T47D (cell line): Measurements from ENCODE around the gene COL10A1.
A peak's percentile ranks its signal among the peaks of the same experiment; 100 is the strongest.
"Not testable (repeated sequence)": the region's sequence is repeated elsewhere in the genome, so short reads cannot be mapped to it uniquely, and the experiment has no call there.

Source experiments
- DNase-seq, 2 experiments: peaks; one replicate each; pipeline versions ENCODE4 v3.0.0 to v3.0.0-alpha.2; 2011 to 2012; ENCODE audit warnings: low read depth in 1 of 2, low spot score in 1 of 2
- JUND ChIP-seq: IDR thresholded peaks from 2 replicates; pipeline ENCODE4 v1.6.1; 2012; ENCODE audit warnings: low read depth
- in situ Hi-C: cut with HindIII; loops from 2 replicates; pipeline ENCODE4 v1.10.0; 2016; ENCODE audit warnings: low sequenced_read_pairs, low pct_unique_long_range_greater_than_20kb

The COL10A1 gene

DNA sequence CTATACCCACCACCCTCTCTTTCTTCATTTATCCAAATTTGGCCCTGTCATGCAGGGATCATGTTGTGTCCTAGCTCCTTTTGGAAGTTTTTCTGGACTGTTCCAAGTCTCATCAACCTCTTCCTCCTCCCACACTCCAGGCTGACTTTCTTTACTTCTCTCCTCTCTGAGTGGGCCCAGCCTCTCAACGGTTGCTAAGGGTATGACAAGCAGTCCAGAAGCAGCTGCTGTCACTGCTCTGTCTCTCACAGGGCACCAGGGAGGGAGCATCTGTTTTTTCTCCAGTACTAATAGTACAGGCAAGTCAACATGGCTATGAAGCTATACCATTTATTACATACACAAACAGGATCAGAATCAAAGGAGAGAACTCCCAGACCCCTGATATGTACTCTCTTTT is 17.1 kb downstream of the COL10A1 start:
- in situ Hi-C loops = no loop called here
- DNase-seq = no peak
- no peak for TF ChIP-seq JUND

GRCh38 chr6:116106146-116106545 is 19.8 kb downstream of the COL10A1 start:
- in situ Hi-C loops = no loop called here
- TF ChIP-seq JUND = no peak
- DNase-seq = no peak

GRCh38 chr6:116105247-116105646 is 20.7 kb downstream of the COL10A1 start:
- in situ Hi-C loops = no loop called here
- no peak for TF ChIP-seq JUND
- DNase-seq = no peak

DNA sequence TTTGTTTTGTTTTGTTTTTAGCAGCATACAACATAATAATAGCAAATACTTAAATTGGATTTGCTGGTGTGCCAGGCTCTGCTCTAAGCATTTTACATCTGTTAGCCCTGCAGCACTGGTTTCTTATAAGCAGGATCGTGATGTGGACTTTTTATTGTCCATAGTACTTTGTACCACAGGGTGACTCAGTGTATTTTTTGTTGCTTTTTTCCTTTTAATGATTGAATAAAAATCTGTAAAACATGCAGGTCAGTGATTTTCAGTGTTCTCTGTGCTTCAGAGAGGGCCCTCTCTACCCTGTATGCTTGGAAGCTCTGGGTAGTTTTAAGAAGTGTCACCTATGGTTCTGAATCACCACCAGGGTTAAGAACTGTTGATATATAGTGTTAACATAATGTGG is 21.3 kb downstream of the COL10A1 start:
- no peak for TF ChIP-seq JUND
- DNase-seq = no peak
- in situ Hi-C loops = no loop called here

DNA sequence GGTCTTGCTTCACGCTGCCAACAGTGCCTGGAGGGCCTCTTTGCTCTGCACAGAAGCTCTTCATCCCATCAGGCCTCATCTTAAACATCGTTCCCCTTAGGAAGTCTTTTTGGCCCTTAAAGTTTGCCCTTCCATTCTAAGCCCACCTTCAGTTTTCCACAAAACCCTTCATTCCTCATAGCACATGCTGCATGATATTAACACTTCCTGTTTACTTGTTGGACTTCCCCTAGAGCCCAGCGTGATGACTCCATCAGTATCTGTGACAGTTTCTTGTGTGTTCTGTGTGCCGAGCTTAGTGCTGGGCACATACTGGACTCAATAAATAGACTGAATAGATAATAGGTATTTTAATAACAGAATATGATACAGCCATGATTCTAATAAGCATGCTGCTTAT is 23.1 kb downstream of the COL10A1 start:
- DNase-seq = no peak
- no peak for TF ChIP-seq JUND
- in situ Hi-C loops = no loop called here

GRCh38 chr6:116101790-116102189 is 24.1 kb downstream of the COL10A1 start:
- no peak for TF ChIP-seq JUND
- in situ Hi-C loops = no loop called here
- no peak for DNase-seq

DNA sequence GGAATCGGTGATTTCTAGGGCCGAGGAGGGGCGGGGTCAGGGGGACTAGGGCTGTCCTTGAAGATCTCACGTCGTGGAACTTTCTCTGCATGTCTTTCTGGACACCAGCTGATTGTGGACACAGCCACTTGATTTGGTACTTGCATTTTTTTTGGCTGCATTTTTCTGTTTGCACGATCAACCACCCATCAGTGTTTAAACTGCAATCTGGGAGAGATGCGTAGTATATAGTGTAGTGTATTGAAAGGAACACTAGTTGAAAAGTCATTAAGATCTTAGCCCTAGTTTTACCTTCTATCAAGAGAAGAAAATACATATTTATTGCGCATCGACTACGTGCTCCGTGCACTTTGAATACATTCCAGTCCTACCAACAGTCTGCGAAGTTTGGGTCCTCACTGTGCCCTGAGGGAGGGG is 24.6 kb downstream of the COL10A1 start:
- in situ Hi-C loops = no loop called here
- TF ChIP-seq JUND = no peak
- DNase-seq = no peak

DNA sequence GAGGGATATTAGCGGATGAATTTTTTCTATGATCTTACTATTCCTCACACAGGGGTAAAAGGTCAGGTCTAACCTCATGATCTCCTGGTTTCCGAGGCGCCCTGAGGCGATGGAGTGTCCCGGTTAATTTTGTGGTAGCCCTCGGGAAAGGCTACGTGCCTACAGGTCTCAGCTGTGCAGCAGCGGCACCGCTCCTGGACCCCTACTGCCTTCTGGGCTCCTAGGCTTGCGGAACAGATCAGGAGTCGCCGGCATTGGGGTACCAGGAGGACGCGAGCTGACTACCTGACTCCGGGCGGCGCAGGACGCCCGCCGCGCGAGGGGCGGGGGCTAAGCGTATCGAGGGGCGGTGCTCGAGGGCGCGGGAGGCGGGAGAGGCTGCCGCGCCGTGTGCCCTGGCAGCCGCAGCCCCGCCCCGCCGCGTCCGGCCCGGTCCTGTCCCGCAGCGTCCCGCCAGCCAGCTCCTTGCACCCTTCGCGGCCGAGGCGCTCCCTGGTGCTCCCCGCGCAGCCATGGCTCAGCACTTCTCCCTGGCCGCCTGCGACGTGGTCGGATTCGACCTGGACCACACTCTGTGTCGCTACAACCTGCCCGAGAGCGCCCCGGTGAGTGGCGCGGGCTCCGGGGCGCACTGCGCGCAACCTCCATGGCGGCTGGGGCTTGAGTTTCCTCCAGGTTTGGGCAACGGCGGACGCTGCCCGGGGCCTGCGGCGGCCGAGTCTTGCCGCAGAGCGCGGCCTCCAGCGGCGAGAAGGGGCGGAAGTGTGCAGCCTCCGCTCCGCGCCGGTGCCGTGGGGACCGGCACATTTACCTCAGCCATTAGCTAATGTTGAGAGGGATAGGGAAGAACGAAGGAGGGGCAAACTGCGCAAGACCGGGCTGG is 25.3 kb downstream of the COL10A1 start, which contains the start of gene NT5DC1:
NT5DC1 (plus strand) TSS at position 435 of the 883 bp plus-strand sequence; CDS start at position 513, 78 bp downstream.
- TF ChIP-seq JUND = no peak
- in situ Hi-C loops = no loop called here
- peak; percentile 77 to 83 for DNase-seq

- no peak for TF ChIP-seq JUND
- DNase-seq = no peak
- in situ Hi-C loops = no loop called here
These were observed 26.9 kb downstream of the COL10A1 start for GRCh38 chr6:116099036-116099435.

DNA sequence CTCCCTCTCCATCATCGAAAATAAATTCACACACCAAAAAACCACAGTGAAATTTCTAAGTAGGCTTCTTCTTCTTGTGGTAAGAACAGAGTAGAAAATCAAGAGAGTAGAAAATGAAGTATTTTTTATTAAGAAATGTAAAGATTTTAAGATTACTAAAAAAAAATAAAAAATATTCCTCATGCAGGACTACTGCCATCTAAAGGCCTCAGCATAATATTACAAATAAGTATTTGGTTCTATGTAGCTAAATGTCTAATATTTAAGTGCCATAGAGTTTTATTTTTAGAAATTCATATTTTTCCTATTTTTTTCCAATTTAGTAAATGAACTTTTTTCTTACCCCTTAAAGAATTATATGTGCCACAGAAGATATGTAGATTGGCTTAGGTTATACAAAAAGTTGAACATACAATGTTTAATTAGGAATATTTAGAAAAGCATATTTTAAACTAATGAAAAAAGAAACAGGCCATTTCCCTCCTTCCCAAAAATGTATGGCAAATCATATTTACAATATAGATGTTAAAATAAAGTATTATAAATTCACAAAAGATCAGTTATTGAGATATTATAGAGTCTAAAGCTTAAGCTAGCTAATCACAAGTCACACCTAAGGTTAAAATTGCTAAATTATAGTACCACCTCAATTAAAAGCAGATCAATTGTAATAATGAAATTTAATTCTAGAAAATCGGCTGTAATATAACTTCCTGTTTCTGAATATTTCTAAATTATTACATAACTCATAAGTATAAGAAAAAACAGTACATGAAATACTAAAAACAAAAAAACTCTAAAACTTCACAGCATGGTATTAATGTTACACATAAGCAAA is 28.7 kb downstream of the COL10A1 start:
- in situ Hi-C loops = no loop called here
- DNase-seq = no peak
- TF ChIP-seq JUND = no peak

- in situ Hi-C loops = not testable (repeated sequence)
These were observed 29.7 kb downstream of the COL10A1 start for GRCh38 chr6:116096048-116096759.

GRCh38 chr6:116094041-116094440 is 31.9 kb downstream of the COL10A1 start:
- in situ Hi-C loops = no loop called here
- no peak for DNase-seq
- TF ChIP-seq JUND = no peak

More at GRCh38 chr6:116096048-116096759, 29.7 kb downstream of the COL10A1 start:
- DNase-seq = not testable (repeated sequence)
